Esophagus muscularis mucosa (tissue), 3 donors: ENCODE measurements around the gene FNDC11.

Experiments used
- POLR2AphosphoS5 ChIP-seq, 2 donors: sonication (generic); formaldehyde crosslinking; IDR thresholded peaks; one replicate each; pipeline ENCODE4 v1.6.1; 2017; ENCODE audit warnings: antibody characterized with exemption in 2 of 2
- TF ChIP-seq, protein P1 (sequence below), 3 experiments: fragments of 200-600 bp in 2 of 3; fragments of 450-650 bp in 1 of 3; sonication (generic) in 2 of 3; IDR thresholded peaks; one replicate each; pipeline ENCODE4 v1.5.1; 2017 to 2019; ENCODE audit warnings: antibody characterized with exemption in 3 of 3, mild to moderate bottlenecking in 2 of 3, moderate library complexity in 1 of 3

DNA sequence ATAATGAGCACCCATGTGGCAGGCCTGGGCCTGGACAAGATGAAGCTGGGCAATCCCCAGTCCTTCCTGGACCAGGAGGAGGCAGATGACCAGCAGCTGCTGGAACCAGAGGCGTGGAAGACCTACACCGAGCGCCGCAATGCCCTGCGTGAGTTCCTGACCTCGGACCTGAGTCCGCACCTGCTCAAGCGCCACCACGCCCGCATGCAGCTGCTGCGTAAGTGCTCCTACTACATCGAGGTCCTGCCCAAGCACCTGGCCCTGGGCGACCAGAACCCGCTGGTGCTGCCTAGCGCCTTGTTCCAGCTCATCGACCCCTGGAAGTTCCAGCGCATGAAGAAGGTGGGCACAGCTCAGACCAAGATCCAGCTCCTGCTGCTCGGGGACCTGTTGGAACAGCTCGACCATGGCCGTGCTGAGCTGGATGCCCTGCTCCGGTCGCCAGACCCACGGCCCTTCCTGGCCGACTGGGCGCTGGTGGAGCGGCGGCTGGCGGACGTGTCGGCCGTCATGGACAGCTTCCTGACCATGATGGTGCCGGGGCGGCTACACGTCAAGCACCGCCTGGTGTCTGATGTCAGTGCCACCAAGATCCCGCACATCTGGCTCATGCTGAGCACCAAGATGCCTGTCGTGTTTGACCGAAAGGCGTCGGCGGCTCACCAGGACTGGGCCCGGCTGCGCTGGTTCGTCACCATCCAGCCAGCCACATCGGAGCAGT, 1.9 kb downstream of the FNDC11 start:
- TF ChIP-seq, protein P1, sequence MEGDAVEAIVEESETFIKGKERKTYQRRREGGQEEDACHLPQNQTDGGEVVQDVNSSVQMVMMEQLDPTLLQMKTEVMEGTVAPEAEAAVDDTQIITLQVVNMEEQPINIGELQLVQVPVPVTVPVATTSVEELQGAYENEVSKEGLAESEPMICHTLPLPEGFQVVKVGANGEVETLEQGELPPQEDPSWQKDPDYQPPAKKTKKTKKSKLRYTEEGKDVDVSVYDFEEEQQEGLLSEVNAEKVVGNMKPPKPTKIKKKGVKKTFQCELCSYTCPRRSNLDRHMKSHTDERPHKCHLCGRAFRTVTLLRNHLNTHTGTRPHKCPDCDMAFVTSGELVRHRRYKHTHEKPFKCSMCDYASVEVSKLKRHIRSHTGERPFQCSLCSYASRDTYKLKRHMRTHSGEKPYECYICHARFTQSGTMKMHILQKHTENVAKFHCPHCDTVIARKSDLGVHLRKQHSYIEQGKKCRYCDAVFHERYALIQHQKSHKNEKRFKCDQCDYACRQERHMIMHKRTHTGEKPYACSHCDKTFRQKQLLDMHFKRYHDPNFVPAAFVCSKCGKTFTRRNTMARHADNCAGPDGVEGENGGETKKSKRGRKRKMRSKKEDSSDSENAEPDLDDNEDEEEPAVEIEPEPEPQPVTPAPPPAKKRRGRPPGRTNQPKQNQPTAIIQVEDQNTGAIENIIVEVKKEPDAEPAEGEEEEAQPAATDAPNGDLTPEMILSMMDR (IDR thresholded peaks at IDR 0.05): no peak
- TF ChIP-seq POLR2AphosphoS5 (IDR thresholded peaks at IDR 0.05): no peak
